Liver (tissue), 3 donors: ENCODE results near the gene DDX54.

Experiments
- GABPA ChIP-seq, 2 donors: IDR thresholded peaks in 1 of 2; conservative IDR thresholded peaks in 1 of 2; 2 replicates each; pipeline ENCODE4 v1.6.1; 2016; ENCODE audit warnings: antibody characterized with exemption in 2 of 2, mild to moderate bottlenecking in 1 of 2, moderate library complexity in 1 of 2
- HNF4G ChIP-seq: IDR thresholded peaks from 2 replicates; pipeline ENCODE4 v1.6.1; 2016; ENCODE audit warnings: antibody characterized with exemption
- NR2F2 ChIP-seq: IDR thresholded peaks from 2 replicates; pipeline ENCODE4 v1.6.1; 2016; ENCODE audit warnings: antibody characterized with exemption
- RAD21 ChIP-seq, 2 donors: IDR thresholded peaks; 2 replicates each; pipeline ENCODE4 v1.6.1; 2016; ENCODE audit warnings: antibody characterized with exemption in 2 of 2, mild to moderate bottlenecking in 2 of 2
- REST ChIP-seq: IDR thresholded peaks from 2 replicates; pipeline ENCODE4 v1.6.1; 2016; ENCODE audit warnings: antibody characterized with exemption, mild to moderate bottlenecking
- SP1 ChIP-seq: IDR thresholded peaks from 2 replicates; pipeline ENCODE4 v1.6.1; 2018; ENCODE audit warnings: antibody characterized with exemption, mild to moderate bottlenecking
- TF ChIP-seq, protein P1 (sequence below): fragments of 150-350 bp; IDR thresholded peaks from 2 replicates; pipeline ENCODE4 v1.5.1; 2017; ENCODE audit warnings: improper control_type of control experiment, low read depth, low read length; ENCODE audit not compliant: missing input control
- TF ChIP-seq, protein P2 (sequence below): IDR thresholded peaks from 2 replicates; pipeline ENCODE4 v1.6.1; 2016; ENCODE audit warnings: antibody characterized with exemption
- TF ChIP-seq, protein P3 (sequence below): IDR thresholded peaks from 2 replicates; pipeline ENCODE4 v1.6.1; 2016; ENCODE audit warnings: antibody characterized with exemption
- donor health status: healthy.
- donor health status: healthy.

- TF ChIP-seq, protein P1, sequence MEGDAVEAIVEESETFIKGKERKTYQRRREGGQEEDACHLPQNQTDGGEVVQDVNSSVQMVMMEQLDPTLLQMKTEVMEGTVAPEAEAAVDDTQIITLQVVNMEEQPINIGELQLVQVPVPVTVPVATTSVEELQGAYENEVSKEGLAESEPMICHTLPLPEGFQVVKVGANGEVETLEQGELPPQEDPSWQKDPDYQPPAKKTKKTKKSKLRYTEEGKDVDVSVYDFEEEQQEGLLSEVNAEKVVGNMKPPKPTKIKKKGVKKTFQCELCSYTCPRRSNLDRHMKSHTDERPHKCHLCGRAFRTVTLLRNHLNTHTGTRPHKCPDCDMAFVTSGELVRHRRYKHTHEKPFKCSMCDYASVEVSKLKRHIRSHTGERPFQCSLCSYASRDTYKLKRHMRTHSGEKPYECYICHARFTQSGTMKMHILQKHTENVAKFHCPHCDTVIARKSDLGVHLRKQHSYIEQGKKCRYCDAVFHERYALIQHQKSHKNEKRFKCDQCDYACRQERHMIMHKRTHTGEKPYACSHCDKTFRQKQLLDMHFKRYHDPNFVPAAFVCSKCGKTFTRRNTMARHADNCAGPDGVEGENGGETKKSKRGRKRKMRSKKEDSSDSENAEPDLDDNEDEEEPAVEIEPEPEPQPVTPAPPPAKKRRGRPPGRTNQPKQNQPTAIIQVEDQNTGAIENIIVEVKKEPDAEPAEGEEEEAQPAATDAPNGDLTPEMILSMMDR = no peak
- TF ChIP-seq SP1 (no peak), GABPA (IDR thresholded peaks at IDR 0.05 in 1 of 2, conservative IDR thresholded peaks at IDR 0.05 in 1 of 2) (no peak), HNF4G (no peak), RAD21 (IDR thresholded peaks at IDR 0.05) (no peak), NR2F2 (no peak), REST (no peak)
- TF ChIP-seq, protein P2, sequence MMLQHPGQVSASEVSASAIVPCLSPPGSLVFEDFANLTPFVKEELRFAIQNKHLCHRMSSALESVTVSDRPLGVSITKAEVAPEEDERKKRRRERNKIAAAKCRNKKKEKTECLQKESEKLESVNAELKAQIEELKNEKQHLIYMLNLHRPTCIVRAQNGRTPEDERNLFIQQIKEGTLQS = no peak
- TF ChIP-seq, protein P3, sequence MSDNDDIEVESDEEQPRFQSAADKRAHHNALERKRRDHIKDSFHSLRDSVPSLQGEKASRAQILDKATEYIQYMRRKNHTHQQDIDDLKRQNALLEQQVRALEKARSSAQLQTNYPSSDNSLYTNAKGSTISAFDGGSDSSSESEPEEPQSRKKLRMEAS = no peak
Measured at GRCh38 chr12:113159937-113160336, 25.3 kb downstream of the DDX54 start.
